Measurements from ENCODE around the gene AMOTL2.

Gene AMOTL2

DNA sequence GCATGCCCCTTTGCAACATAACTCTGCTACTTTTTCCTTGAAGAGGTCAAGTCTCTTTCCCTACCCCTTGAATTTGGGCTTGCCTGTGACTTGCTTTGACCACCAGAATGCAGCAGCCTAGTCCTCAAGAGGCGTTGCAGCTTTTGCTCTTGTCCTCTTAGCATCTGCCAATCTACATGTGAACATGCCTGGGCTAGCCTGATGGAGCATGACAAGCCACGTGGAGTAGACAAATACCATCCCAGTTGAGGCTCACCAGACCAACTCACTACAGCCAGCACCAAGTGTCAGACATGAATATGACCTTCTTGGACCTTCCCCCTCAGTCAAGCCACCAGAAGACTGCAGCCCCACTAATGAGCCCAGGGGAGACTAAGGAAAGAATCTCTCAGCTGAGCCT, 32.9 kb downstream of the AMOTL2 start:
- H3K4me2 ChIP-seq (ENCODE audit: low read depth, low read length, poor library complexity, severe bottlenecking), result no peak overlapping the region
- H3K9me3 ChIP-seq (ENCODE audit: insufficient read depth, low read length), result no peaks in the 10 kb centered on the region
- H2AFZ ChIP-seq (ENCODE audit: low read depth, low read length, severe bottlenecking), result no peak overlapping the region
- H3K36me3 ChIP-seq (ENCODE audit: low read length), result no peaks in the 10 kb centered on the region
- H3K27ac ChIP-seq (ENCODE audit: low read depth, low read length), result no peak overlapping the region
- H3F3A ChIP-seq (ENCODE audit: insufficient read depth), result no peaks in the 10 kb centered on the region
- no peak for TF ChIP-seq EZH2phosphoT487 (conservative IDR thresholded peaks at IDR 0.05; ENCODE audit: low read length)
- TF ChIP-seq, protein P1, sequence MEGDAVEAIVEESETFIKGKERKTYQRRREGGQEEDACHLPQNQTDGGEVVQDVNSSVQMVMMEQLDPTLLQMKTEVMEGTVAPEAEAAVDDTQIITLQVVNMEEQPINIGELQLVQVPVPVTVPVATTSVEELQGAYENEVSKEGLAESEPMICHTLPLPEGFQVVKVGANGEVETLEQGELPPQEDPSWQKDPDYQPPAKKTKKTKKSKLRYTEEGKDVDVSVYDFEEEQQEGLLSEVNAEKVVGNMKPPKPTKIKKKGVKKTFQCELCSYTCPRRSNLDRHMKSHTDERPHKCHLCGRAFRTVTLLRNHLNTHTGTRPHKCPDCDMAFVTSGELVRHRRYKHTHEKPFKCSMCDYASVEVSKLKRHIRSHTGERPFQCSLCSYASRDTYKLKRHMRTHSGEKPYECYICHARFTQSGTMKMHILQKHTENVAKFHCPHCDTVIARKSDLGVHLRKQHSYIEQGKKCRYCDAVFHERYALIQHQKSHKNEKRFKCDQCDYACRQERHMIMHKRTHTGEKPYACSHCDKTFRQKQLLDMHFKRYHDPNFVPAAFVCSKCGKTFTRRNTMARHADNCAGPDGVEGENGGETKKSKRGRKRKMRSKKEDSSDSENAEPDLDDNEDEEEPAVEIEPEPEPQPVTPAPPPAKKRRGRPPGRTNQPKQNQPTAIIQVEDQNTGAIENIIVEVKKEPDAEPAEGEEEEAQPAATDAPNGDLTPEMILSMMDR (IDR thresholded peaks at IDR 0.05; ENCODE audit: insufficient read depth, low read length, poor library complexity, severe bottlenecking), result no peak
- H3K79me2 ChIP-seq (ENCODE audit: insufficient read depth, low read length), result no peaks in the 10 kb centered on the region
- no peak overlapping the region for H3K4me3 ChIP-seq (ENCODE audit: insufficient read depth, low read length, poor library complexity, severe bottlenecking)
- H4K20me1 ChIP-seq (ENCODE audit: low read depth, low read length), result no peaks in the 10 kb centered on the region
- H3K9ac ChIP-seq (ENCODE audit: low read length), result no peak overlapping the region
- no peaks in the 10 kb centered on the region for H3K27me3 ChIP-seq (ENCODE audit: low read length)
- H3K9me2 ChIP-seq (replicated peaks; ENCODE audit: insufficient read depth, low read length), result no peaks in the 10 kb centered on the region

DNA sequence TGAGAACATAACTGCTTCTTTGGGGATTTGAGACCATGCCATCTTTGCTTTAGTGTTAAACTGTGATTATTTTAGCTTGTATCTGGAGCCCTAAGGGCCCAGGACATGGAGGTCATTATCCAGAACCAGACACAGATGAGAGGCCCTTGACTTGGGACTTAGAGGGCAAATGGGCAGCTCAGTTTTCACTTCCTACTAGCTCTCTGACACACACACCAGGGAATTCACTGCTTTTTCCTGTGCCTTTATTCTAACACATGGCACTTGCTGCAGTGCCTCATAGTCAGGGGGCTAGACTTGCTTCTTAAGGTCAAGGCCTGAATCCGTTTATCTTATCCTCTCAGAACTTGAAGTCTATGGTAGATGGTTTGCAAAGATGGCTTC, 33.3 kb downstream of the AMOTL2 start:
- H3K36me3 ChIP-seq (ENCODE audit: low read length), result no peaks in the 10 kb centered on the region
- H3K9ac ChIP-seq (ENCODE audit: low read length), result no peak overlapping the region
- H2AFZ ChIP-seq (ENCODE audit: low read depth, low read length, severe bottlenecking), result no peak overlapping the region
- H4K20me1 ChIP-seq (ENCODE audit: low read depth, low read length), result no peaks in the 10 kb centered on the region
- H3K4me2 ChIP-seq (ENCODE audit: low read depth, low read length, poor library complexity, severe bottlenecking), result no peak overlapping the region
- no peaks in the 10 kb centered on the region for H3K9me2 ChIP-seq (replicated peaks; ENCODE audit: insufficient read depth, low read length)
- H3K27me3 ChIP-seq (ENCODE audit: low read length), result no peaks in the 10 kb centered on the region
- H3K27ac ChIP-seq (ENCODE audit: low read depth, low read length), result no peak overlapping the region
- no peaks in the 10 kb centered on the region for H3F3A ChIP-seq (ENCODE audit: insufficient read depth)
- H3K4me3 ChIP-seq (ENCODE audit: insufficient read depth, low read length, poor library complexity, severe bottlenecking), result no peak overlapping the region
- no peaks in the 10 kb centered on the region for H3K79me2 ChIP-seq (ENCODE audit: insufficient read depth, low read length)
- TF ChIP-seq, protein P1 (IDR thresholded peaks at IDR 0.05; ENCODE audit: insufficient read depth, low read length, poor library complexity, severe bottlenecking), result no peak
- no peak for TF ChIP-seq EZH2phosphoT487 (conservative IDR thresholded peaks at IDR 0.05; ENCODE audit: low read length)
- H3K9me3 ChIP-seq (ENCODE audit: insufficient read depth, low read length), result no peaks in the 10 kb centered on the region

DNA sequence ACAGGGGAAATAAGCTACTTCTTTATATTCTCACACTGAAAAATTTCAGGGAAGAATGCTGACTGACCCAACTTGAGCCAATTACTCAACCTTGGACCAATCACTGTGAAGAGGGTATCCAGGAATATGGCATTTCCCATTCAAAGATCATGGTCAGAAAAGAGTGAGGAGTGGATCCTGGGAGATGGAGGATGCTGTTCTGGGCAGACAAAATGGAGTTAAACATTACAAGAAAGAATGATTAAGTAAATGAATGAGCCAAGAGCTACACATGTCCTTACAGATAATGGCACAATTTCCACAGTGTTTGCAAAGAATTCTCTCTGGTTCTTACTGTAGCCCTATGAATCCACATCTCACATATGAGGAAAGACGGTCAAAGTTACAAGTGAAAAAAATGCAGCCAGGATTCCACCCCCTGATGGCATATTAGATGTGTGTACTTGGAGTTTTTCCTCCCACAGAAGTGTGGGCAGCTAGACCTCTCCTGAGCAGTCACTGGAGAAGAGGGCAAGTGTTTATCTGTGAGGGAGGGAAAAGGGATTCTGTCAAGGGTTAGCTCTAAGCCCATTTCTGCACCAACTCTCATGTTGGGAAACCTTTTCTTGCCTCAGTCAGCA, 33.8 kb downstream of the AMOTL2 start:
- Histone ChIP-seq H3K27me3 (ENCODE audit: low read length) (no peaks in the 10 kb centered on the region), H3K4me2 (ENCODE audit: low read depth, low read length, poor library complexity, severe bottlenecking) (no peak overlapping the region), H4K20me1 (ENCODE audit: low read depth, low read length) (no peaks in the 10 kb centered on the region), H3K79me2 (ENCODE audit: insufficient read depth, low read length) (no peaks in the 10 kb centered on the region), H3K9me3 (ENCODE audit: insufficient read depth, low read length) (no peaks in the 10 kb centered on the region), H3K36me3 (ENCODE audit: low read length) (no peaks in the 10 kb centered on the region), H3K9me2 (replicated peaks; ENCODE audit: insufficient read depth, low read length) (no peaks in the 10 kb centered on the region), H3K9ac (ENCODE audit: low read length) (no peak overlapping the region), H2AFZ (ENCODE audit: low read depth, low read length, severe bottlenecking) (no peak overlapping the region), H3K4me3 (ENCODE audit: insufficient read depth, low read length, poor library complexity, severe bottlenecking) (no peak overlapping the region), H3K27ac (ENCODE audit: low read depth, low read length) (no peak overlapping the region), H3F3A (ENCODE audit: insufficient read depth) (no peaks in the 10 kb centered on the region)
- TF ChIP-seq EZH2phosphoT487 (conservative IDR thresholded peaks at IDR 0.05; ENCODE audit: low read length), result no peak
- TF ChIP-seq, protein P1 (IDR thresholded peaks at IDR 0.05; ENCODE audit: insufficient read depth, low read length, poor library complexity, severe bottlenecking), result no peak

Data from SU-DHL-6 (cell line).